K562 (cell line): ENCODE measurements around the gene FYTTD1. TPM values are rescaled to one million over a fixed set of nuclear protein-coding genes. Genes with fewer than 3 reads are reported as not detected.

ENCODE experiments used
- ATAC-seq: fragments of 200-7000 bp; cut with Tn5 transposase; 3 replicates; pipeline ENCODE4 v1.9.1; 2020; ENCODE audit warnings: moderate library complexity
- BruUV-seq: library from RNA; stranded (reverse); fragments of 400-500 nt; replicated peaks from 2 replicates; lab custom pipeline; 2021; lab: Mats Ljungman, UMichigan
- CTCF ChIA-PET: fragments of 300-600 bp; formaldehyde crosslinking; extraction: SDS; loops from one replicate; lab custom pipeline; 2021; ENCODE audit warnings: low intra/inter-chr PET ratio; lab: Yijun Ruan, JAX
- POLR2A ChIA-PET: fragments of 300-600, 350-650 bp; sonication (Branson Sonifier 250); formaldehyde crosslinking; extraction: SDS; loops from one replicate; lab custom pipeline; 2021; ENCODE audit warnings: antibody characterized with exemption, inconsistent platforms; lab: Yijun Ruan, JAX
- DNase-seq, 4 experiments: peaks; one replicate each; pipeline versions ENCODE4 v3.0.0 to v3.0.0-alpha.2; 2011 to 2018; ENCODE audit warnings: low spot score in 3 of 4, mixed read lengths in 3 of 4; ENCODE audit errors: extremely low read depth in 1 of 4
- FAIRE-seq: peaks from 2 replicates; lab custom pipeline; 2011; peaks lifted over from hg19 to GRCh38; lab: Jason Lieb, UNC
- H2AFZ ChIP-seq: 2 replicates; pipeline ENCODE4 v1.6.0; 2011; ENCODE audit warnings: low read depth, low read length, control low read depth, inconsistent platforms
- H3K27ac ChIP-seq: fragments of 200-600 bp; 3 replicates; pipeline ENCODE4 v1.8.0; 2011; ENCODE audit warnings: low read depth, mild to moderate bottlenecking, control low read depth, inconsistent platforms, low read length, moderate library complexity, mixed read lengths; ENCODE audit errors: extremely low read depth
- H3K27me3 ChIP-seq, 2 experiments: fragments of 300-600 bp in 1 of 2; 2 replicates in 1 of 2; 3 replicates in 1 of 2; pipeline versions ENCODE4 v1.6.0 to v1.8.0; 2011; ENCODE audit warnings: inconsistent platforms in 2 of 2, low read length in 2 of 2, mild to moderate bottlenecking in 1 of 2, mixed read lengths in 1 of 2, moderate library complexity in 1 of 2; ENCODE audit not compliant: control insufficient read depth in 2 of 2, insufficient read depth in 2 of 2
- H3K36me3 ChIP-seq: fragments of 300-600 bp; 3 replicates; pipeline ENCODE4 v1.8.0; 2011; ENCODE audit warnings: mild to moderate bottlenecking, low read length, inconsistent platforms; ENCODE audit not compliant: control insufficient read depth, insufficient read depth
- H3K4me1 ChIP-seq, 2 experiments: fragments of 200-600 bp in 1 of 2; replicated peaks in 1 of 2; 2 replicates in 1 of 2; 3 replicates in 1 of 2; pipeline versions ENCODE4 v1.5.1 to v1.8.0; 2011; ENCODE audit warnings: inconsistent platforms in 2 of 2, low read length in 2 of 2, mild to moderate bottlenecking in 1 of 2, mixed read lengths in 1 of 2, moderate library complexity in 1 of 2; ENCODE audit not compliant: control insufficient read depth in 2 of 2, insufficient read depth in 2 of 2
- H3K4me2 ChIP-seq: 2 replicates; pipeline ENCODE4 v1.6.1; 2011; ENCODE audit warnings: low read length, control low read depth, inconsistent platforms, mixed read lengths; ENCODE audit not compliant: insufficient read depth
- H3K4me3 ChIP-seq: fragments of 200-600 bp; sonication (generic), shearing (Covaris generic); 2 replicates; pipeline ENCODE4 v1.5.1; 2016; ENCODE audit warnings: control low read depth, inconsistent platforms
- H3K79me2 ChIP-seq: fragments of 200-600 bp; 3 replicates; pipeline ENCODE4 v1.8.0; 2011; ENCODE audit warnings: low read length, inconsistent platforms; ENCODE audit not compliant: control insufficient read depth, insufficient read depth
- H3K9ac ChIP-seq, 2 experiments: 2 replicates each; pipeline versions ENCODE4 v1.6.0 to v1.6.1; 2011; ENCODE audit warnings: low read depth in 2 of 2, low read length in 2 of 2, control low read depth in 1 of 2, inconsistent platforms in 1 of 2, mild to moderate bottlenecking in 1 of 2, mixed read lengths in 1 of 2; ENCODE audit not compliant: insufficient read depth in 1 of 2
- H3K9me1 ChIP-seq: one replicate; pipeline ENCODE4 v1.6.0; 2011; ENCODE audit warnings: inconsistent platforms, mild to moderate bottlenecking, low read length, moderate library complexity; ENCODE audit not compliant: control insufficient read depth, insufficient read depth
- H3K9me3 ChIP-seq: replicated peaks from 2 replicates; pipeline ENCODE4 v1.5.1; 2011; ENCODE audit warnings: low read depth, low read length, inconsistent platforms; ENCODE audit not compliant: control insufficient read depth, insufficient read depth
- H4K20me1 ChIP-seq: replicated peaks from 2 replicates; pipeline ENCODE4 v1.6.1; 2011; ENCODE audit warnings: low read length, inconsistent platforms, mixed read lengths; ENCODE audit not compliant: control insufficient read depth, insufficient read depth
- KDM2B ChIP-seq: fragments of 250-450 bp; sonication (Bioruptor Pico); IDR thresholded peaks from 2 replicates; pipeline ENCODE4 v1.8.0; 2021; ENCODE audit warnings: mild to moderate bottlenecking, moderate library complexity
- ZNF408 ChIP-seq: fragments of 250-450 bp; sonication (Bioruptor Pico); IDR thresholded peaks from 2 replicates; pipeline ENCODE4 v1.4.0; 2020; ENCODE audit warnings: low read depth, mild to moderate bottlenecking, moderate library complexity
- WGBS: fragments of 100-300 bp; shearing (Covaris generic); methylation state at CpG from one replicate; pipeline ENCODE4 v1.1.6; 2016; ENCODE audit warnings: low coverage, mixed read lengths; ENCODE audit not compliant: insufficient coverage; ENCODE audit errors: missing lambda C conversion rate; 5-methylcytosine and 5-hydroxymethylcytosine counted together
- in situ Hi-C: fragments of 300-500 bp; cut with MboI; formaldehyde crosslinking; loops from 4 replicates; pipeline ENCODE4 v1.15.0; 2018; ENCODE audit warnings: inconsistent platforms, mixed read lengths
- intact Hi-C: fragments of 100-400 bp; cut with micrococcal nuclease; formaldehyde crosslinking; loops from 2 replicates; pipeline ENCODE4 v1.14.2; 2022
- polyA plus RNA-seq, 8 experiments: library from polyadenylated mRNA; depleted of rRNA in 4 of 8; stranded (reverse) in 5 of 8; unstranded in 3 of 8; fragments of >200 nt; fragmentation: Nextera tagmentation in 2 of 8; fragmentation: Illumina TruSeq in 1 of 8; extraction: Ambion mirVana in 2 of 8; extraction: Trizol in 1 of 8; gene quantifications; 2 replicates each; pipeline versions ENCODE4 v1.2.1 to v1.2.3, GENCODE V29; 2011 to 2014; ENCODE audit warnings: inconsistent platforms in 1 of 8, missing spikeins in 1 of 8
- total RNA-seq, 7 experiments: library from RNA; depleted of rRNA in 6 of 7; stranded (reverse); fragments of >200 nt in 6 of 7; fragmentation: Illumina TruSeq in 2 of 7; extraction: Trizol in 2 of 7; gene quantifications; 2 replicates each; pipeline versions ENCODE4 v1.2.1 to v1.2.3, GENCODE V29; 2011 to 2021; ENCODE audit warnings: low replicate concordance in 1 of 7
- TF ChIP-seq, protein P1 (sequence below): sonication (generic); formaldehyde crosslinking; IDR thresholded peaks from 2 replicates; pipeline ENCODE4 v1.8.1; 2023; ENCODE audit warnings: mild to moderate bottlenecking, missing genetic modification reagents

FYTTD1 gene
- total and polyA plus RNA-seq, 9 of the 15 experiments (the other 6 are each of a cell fraction or from before 2014, with no cell fraction given), result 35.7 to 106 (median 76.3) TPM

GRCh38 chr3:197728487-197728886 lies 21.2 kb upstream of the FYTTD1 start:
- no peak for DNase-seq
- BruUV-seq, result no TSS peak
- TF ChIP-seq ZNF408 (CRISPR knock-in tag) (no peak), KDM2B (no peak)
- TF ChIP-seq, protein P1, sequence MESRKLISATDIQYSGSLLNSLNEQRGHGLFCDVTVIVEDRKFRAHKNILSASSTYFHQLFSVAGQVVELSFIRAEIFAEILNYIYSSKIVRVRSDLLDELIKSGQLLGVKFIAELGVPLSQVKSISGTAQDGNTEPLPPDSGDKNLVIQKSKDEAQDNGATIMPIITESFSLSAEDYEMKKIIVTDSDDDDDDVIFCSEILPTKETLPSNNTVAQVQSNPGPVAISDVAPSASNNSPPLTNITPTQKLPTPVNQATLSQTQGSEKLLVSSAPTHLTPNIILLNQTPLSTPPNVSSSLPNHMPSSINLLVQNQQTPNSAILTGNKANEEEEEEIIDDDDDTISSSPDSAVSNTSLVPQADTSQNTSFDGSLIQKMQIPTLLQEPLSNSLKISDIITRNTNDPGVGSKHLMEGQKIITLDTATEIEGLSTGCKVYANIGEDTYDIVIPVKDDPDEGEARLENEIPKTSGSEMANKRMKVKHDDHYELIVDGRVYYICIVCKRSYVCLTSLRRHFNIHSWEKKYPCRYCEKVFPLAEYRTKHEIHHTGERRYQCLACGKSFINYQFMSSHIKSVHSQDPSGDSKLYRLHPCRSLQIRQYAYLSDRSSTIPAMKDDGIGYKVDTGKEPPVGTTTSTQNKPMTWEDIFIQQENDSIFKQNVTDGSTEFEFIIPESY (CRISPR knock-in tag), result 0 out of 2 replicates have a peak, but pooled peaks have one; percentile 61
- POLR2A ChIA-PET, result no interaction called here
- in situ Hi-C loops (no loop called here), intact Hi-C loops (no loop called here)
- WGBS, result 75% methylated on average over 8 of the region's 8 CpGs
- Histone ChIP-seq H3K27ac (no peak overlapping the region), H3K4me3 (no peak overlapping the region), H3K79me2 (peaks cover 39% of the 10 kb centered on the region), H3K4me1 (peaks cover 7 to 8% of the 10 kb centered on the region in 2 experiments; a peak in 3 of 5 replicates), H2AFZ (no peak overlapping the region), H3K9me3 (no peaks in the 10 kb centered on the region), H3K9ac (no peak overlapping the region), H3K36me3 (peaks cover 14% of the 10 kb centered on the region; the same call in 1 of the 3 replicates), H4K20me1 (no peaks in the 10 kb centered on the region), H3K4me2 (no peak overlapping the region), H3K9me1 (no peaks in the 10 kb centered on the region), H3K27me3 (no peaks in the 10 kb centered on the region)
- FAIRE-seq, result no peak
- no peak for ATAC-seq
- CTCF ChIA-PET, result no interaction called here
